ENCODE data around the gene PTH1R. TPM values are rescaled to one million over a fixed set of nuclear protein-coding genes. Genes with fewer than 3 reads are reported as not detected.

The PTH1R gene
- polyA plus RNA-seq, 1 of the 3 experiments (the other 2 are of a cell fraction) = 0.07 TPM

DNA sequence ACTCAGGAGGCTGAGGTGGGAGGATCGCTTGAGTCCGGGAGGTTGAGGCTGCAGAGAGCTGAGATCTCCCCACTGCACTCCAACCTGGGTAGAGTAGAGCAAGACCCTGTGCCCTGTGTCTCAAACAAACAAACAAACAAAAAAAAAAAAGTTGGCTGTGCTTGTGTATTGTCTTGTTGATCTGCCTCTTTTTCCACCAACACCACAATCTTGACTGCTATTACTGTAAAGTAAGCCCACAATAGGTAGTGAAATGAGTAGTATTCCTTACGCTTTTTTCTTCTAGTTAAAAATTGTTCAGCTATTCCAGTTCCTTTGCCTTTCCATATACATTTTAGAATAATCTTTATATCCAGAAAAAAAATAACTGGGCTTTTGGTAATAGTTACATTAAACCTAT lies 35.5 kb downstream of the PTH1R start:
- Histone ChIP-seq H3K79me2 (ENCODE audit: insufficient read depth) (no peaks in the 10 kb centered on the region; the same call in 1 of the 2 replicates), H3K27me3 (ENCODE audit: insufficient read depth) (no peaks in the 10 kb centered on the region), H3K4me1 (ENCODE audit: control insufficient read depth in 1 of 2, insufficient read depth in 2 of 2, low read depth in 1 of 2, low read length in 1 of 2) (peaks cover 11 to 19% of the 10 kb centered on the region in 2 experiments), H3K4me3 (ENCODE audit: low read depth in 2 of 2, low read length in 1 of 2) (no peak overlapping the region), H3K9ac (no peak overlapping the region), H4K20me1 (ENCODE audit: insufficient read depth) (no peaks in the 10 kb centered on the region), H3K9me3 (no peaks in the 10 kb centered on the region), H3K27ac (ENCODE audit: low read depth in 2 of 2, low read length in 1 of 2) (no peak overlapping the region), H3K36me3 (replicated peaks in 1 of 2; ENCODE audit: control insufficient read depth in 1 of 2, insufficient read depth in 2 of 2, low read length in 1 of 2) (peaks cover 8 to 19% of the 10 kb centered on the region in 2 experiments), H3K4me2 (no peak overlapping the region), H3K9me2 (no peaks in the 10 kb centered on the region), H2AFZ (ENCODE audit: low read depth) (no peak overlapping the region), H3F3A (replicated peaks; ENCODE audit: insufficient read depth) (peaks cover 14% of the 10 kb centered on the region)
- WGBS (ENCODE audit: low lambda C conversion rate) = over 99% methylated on average over 3 of the region's 3 CpGs
- POLR2A ChIA-PET = interaction anchor here (1.0 kb wide), 1 partner anchor 21 kb away, joined by 4 read pairs; no protein-coding TSS in a partner anchor
- TF ChIP-seq NFIC (IDR thresholded peaks at IDR 0.05; ENCODE audit: borderline replicate concordance) = no peak
- TF ChIP-seq, protein P1, sequence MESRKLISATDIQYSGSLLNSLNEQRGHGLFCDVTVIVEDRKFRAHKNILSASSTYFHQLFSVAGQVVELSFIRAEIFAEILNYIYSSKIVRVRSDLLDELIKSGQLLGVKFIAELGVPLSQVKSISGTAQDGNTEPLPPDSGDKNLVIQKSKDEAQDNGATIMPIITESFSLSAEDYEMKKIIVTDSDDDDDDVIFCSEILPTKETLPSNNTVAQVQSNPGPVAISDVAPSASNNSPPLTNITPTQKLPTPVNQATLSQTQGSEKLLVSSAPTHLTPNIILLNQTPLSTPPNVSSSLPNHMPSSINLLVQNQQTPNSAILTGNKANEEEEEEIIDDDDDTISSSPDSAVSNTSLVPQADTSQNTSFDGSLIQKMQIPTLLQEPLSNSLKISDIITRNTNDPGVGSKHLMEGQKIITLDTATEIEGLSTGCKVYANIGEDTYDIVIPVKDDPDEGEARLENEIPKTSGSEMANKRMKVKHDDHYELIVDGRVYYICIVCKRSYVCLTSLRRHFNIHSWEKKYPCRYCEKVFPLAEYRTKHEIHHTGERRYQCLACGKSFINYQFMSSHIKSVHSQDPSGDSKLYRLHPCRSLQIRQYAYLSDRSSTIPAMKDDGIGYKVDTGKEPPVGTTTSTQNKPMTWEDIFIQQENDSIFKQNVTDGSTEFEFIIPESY (IDR thresholded peaks at IDR 0.05; ENCODE audit: borderline replicate concordance, low read depth) = no peak
- CTCF ChIA-PET = interaction anchor here (0.9 to 5.2 kb wide), 9 partner anchors 10 to 425 kb away, joined by 3 to 29 read pairs (median 6); no protein-coding TSS in a partner anchor
- no peak for DNase-seq

GRCh38 chr3:46913644-46914043 lies 36.1 kb downstream of the PTH1R start:
- DNase-seq = no peak
- H3K27ac ChIP-seq (ENCODE audit: low read depth in 2 of 2, low read length in 1 of 2) = peak overlapping the region; percentile 22 to 54; a peak in 3 of 4 replicates
- 18% methylated on average over 7 of the region's 8 CpGs for WGBS (ENCODE audit: low lambda C conversion rate)
- H3K4me2 ChIP-seq = peak overlapping the region; percentile 3; the same call in 1 of the 2 replicates
- H4K20me1 ChIP-seq (ENCODE audit: insufficient read depth) = no peaks in the 10 kb centered on the region
- H3F3A ChIP-seq (replicated peaks; ENCODE audit: insufficient read depth) = peaks cover 17% of the 10 kb centered on the region
- H3K79me2 ChIP-seq (ENCODE audit: insufficient read depth) = no peaks in the 10 kb centered on the region; the same call in 1 of the 2 replicates
- peaks cover 11 to 19% of the 10 kb centered on the region in 2 experiments for H3K4me1 ChIP-seq (ENCODE audit: control insufficient read depth in 1 of 2, insufficient read depth in 2 of 2, low read depth in 1 of 2, low read length in 1 of 2)
- TF ChIP-seq EP300 (IDR thresholded peaks at IDR 0.05; ENCODE audit: borderline replicate concordance in 1 of 2, low read depth in 1 of 2, low read length in 1 of 2) (no peak), TEAD4 (IDR thresholded peaks at IDR 0.05; ENCODE audit: borderline replicate concordance, insufficient read depth) (no peak), MAX (IDR thresholded peaks at IDR 0.05; ENCODE audit: low read depth) (0 out of 2 replicates have a peak, but pooled peaks have one; percentile 42), REST (IDR thresholded peaks at IDR 0.05; ENCODE audit: low read depth, low read length) (no peak), YY1 (IDR thresholded peaks at IDR 0.05; ENCODE audit: low read depth) (no peak), SMC3 (IDR thresholded peaks at IDR 0.05; ENCODE audit: low read depth, low read length) (0 out of 2 replicates have a peak, but pooled peaks have one; percentile 10), TCF12 (IDR thresholded peaks at IDR 0.05) (peak; percentile 12; the same call in 1 of the 2 replicates), FOXJ3 (CRISPR knock-in tag; IDR thresholded peaks at IDR 0.05) (no peak), NFIC (IDR thresholded peaks at IDR 0.05; ENCODE audit: borderline replicate concordance) (peak; percentile 94), MXI1 (IDR thresholded peaks at IDR 0.05; ENCODE audit: low read depth, low read length) (no peak), PBX3 (IDR thresholded peaks at IDR 0.05) (peak; percentile 14; the same call in 1 of the 2 replicates)
- TF ChIP-seq, protein P2, sequence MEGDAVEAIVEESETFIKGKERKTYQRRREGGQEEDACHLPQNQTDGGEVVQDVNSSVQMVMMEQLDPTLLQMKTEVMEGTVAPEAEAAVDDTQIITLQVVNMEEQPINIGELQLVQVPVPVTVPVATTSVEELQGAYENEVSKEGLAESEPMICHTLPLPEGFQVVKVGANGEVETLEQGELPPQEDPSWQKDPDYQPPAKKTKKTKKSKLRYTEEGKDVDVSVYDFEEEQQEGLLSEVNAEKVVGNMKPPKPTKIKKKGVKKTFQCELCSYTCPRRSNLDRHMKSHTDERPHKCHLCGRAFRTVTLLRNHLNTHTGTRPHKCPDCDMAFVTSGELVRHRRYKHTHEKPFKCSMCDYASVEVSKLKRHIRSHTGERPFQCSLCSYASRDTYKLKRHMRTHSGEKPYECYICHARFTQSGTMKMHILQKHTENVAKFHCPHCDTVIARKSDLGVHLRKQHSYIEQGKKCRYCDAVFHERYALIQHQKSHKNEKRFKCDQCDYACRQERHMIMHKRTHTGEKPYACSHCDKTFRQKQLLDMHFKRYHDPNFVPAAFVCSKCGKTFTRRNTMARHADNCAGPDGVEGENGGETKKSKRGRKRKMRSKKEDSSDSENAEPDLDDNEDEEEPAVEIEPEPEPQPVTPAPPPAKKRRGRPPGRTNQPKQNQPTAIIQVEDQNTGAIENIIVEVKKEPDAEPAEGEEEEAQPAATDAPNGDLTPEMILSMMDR (IDR thresholded peaks at IDR 0.05) = no peak
- H3K4me3 ChIP-seq (ENCODE audit: low read depth in 2 of 2, low read length in 1 of 2) = no peak overlapping the region
- H3K9me3 ChIP-seq = no peaks in the 10 kb centered on the region
- no peaks in the 10 kb centered on the region for H3K27me3 ChIP-seq (ENCODE audit: insufficient read depth)
- peaks cover 14 to 25% of the 10 kb centered on the region in 2 experiments for H3K36me3 ChIP-seq (replicated peaks in 1 of 2; ENCODE audit: control insufficient read depth in 1 of 2, insufficient read depth in 2 of 2, low read length in 1 of 2)
- no peak overlapping the region for H3K9ac ChIP-seq
- H3K9me2 ChIP-seq = no peaks in the 10 kb centered on the region
- POLR2A ChIA-PET = no interaction called here
- H2AFZ ChIP-seq (ENCODE audit: low read depth) = no peak overlapping the region
- CTCF ChIA-PET = interaction anchor here (0.9 to 5.2 kb wide), 8 partner anchors 9 to 425 kb away, joined by 3 to 29 read pairs (median 8); no protein-coding TSS in a partner anchor

Data from SK-N-SH (cell line).